ENCODE measurements around the gene NOXA1. TPM values are rescaled to one million over a fixed set of nuclear protein-coding genes. Genes with fewer than 3 reads are reported as not detected.

The NOXA1 gene
- total RNA-seq, 4 donors from 2014 or later = 6.3 to 11.4 (median 10.1) TPM

DNA sequence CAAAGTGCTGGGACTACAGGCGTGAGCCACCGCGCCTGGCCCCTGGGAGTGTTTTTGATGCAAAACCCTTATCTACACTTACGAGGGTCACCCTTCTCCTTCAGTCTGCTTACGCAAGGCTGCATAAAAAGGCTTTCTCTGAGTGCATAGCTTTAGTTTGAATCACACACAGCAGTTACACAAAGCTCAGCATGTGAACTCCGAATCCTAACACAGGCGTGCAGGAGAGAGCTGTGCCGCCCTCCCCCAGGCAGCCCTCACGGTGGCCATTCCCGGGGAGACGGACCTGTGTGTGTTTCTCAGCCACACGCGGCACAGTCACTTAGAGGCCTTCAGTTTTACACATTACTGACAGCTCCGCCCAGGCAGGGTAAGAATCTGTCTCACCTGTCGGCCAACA, 27.0 kb upstream of the NOXA1 start:
- H3K36me3 ChIP-seq = peaks cover 0 to 61% (median 0%) of the 10 kb centered on the region in 3 donors
- 75 to 80% methylated on average over 15 of the region's 15 CpGs for WGBS, 2 donors
- H3K27ac ChIP-seq = no peak overlapping the region
- H3K4me3 ChIP-seq = no peak overlapping the region
- H3K9me3 ChIP-seq = no peaks in the 10 kb centered on the region
- no peaks in the 10 kb centered on the region for H3K27me3 ChIP-seq
- TF ChIP-seq CTCF (IDR thresholded peaks at IDR 0.05) (no peak), EP300 (IDR thresholded peaks at IDR 0.05) (no peak), POLR2A (IDR thresholded peaks at IDR 0.05) (no peak)
- DNase-seq (ENCODE audit: low spot score in 2 of 2) = no peak
- H3K4me1 ChIP-seq = peaks cover 0 to 8% (median 0%) of the 10 kb centered on the region in 4 donors

- no peak overlapping the region for H3K4me3 ChIP-seq
- no peaks in the 10 kb centered on the region for H3K27me3 ChIP-seq
- TF ChIP-seq POLR2A (IDR thresholded peaks at IDR 0.05) = no peak
- TF ChIP-seq CTCF (IDR thresholded peaks at IDR 0.05) = no peak
- no peak for TF ChIP-seq EP300 (IDR thresholded peaks at IDR 0.05)
- peaks cover 0 to 8% (median 0%) of the 10 kb centered on the region in 4 donors for H3K4me1 ChIP-seq
- H3K27ac ChIP-seq = no peak overlapping the region
- H3K9me3 ChIP-seq = no peaks in the 10 kb centered on the region
- H3K36me3 ChIP-seq = peaks cover 0 to 55% (median 0%) of the 10 kb centered on the region in 3 donors
- no peak for DNase-seq (ENCODE audit: low spot score in 2 of 2)
- 95 to 97% methylated on average over 20 to 22 of the region's 26 CpGs for WGBS, 2 donors
Measured at GRCh38 chr9:137396634-137397367, 26.4 kb upstream of the NOXA1 start.

DNA sequence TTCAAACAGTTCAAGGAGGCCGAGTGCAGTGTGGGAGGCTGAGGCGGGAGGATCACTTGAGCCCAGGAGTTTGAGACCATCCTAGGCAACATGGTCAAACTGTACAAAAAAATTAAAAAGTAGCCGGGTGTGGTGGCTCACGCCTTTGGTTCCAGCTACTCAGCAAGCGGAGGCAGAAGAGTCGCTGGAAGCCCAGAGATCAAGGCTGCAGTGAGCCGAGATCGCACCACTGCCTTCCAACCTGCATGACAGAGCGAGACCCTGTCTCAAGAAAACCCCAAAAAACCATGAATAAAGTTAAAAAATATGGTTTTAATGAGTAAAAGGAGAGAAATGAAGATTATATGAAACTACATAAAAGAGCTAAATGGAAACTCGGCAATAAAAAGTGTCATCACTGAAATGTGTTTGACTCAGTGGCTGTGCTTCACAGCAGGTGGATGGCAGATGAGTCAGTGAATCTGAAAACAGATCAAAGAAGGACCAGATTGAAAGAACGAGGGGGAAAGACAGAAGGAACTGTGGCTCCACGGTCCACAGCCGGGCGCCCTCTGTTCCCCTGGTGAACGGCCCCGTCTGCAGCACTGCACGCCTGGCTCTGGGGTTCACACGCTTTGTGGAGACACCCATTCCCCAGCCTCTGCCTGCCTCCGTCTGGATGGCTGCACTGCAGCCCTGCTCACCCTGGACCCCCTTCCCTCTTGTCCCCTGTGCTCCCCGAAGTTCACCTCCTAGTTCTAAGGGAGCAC, 25.3 kb upstream of the NOXA1 start:
- DNase-seq (ENCODE audit: low spot score in 2 of 2) = no peak
- 93% methylated on average over 20 of the region's 20 CpGs for WGBS, 2 donors

DNA sequence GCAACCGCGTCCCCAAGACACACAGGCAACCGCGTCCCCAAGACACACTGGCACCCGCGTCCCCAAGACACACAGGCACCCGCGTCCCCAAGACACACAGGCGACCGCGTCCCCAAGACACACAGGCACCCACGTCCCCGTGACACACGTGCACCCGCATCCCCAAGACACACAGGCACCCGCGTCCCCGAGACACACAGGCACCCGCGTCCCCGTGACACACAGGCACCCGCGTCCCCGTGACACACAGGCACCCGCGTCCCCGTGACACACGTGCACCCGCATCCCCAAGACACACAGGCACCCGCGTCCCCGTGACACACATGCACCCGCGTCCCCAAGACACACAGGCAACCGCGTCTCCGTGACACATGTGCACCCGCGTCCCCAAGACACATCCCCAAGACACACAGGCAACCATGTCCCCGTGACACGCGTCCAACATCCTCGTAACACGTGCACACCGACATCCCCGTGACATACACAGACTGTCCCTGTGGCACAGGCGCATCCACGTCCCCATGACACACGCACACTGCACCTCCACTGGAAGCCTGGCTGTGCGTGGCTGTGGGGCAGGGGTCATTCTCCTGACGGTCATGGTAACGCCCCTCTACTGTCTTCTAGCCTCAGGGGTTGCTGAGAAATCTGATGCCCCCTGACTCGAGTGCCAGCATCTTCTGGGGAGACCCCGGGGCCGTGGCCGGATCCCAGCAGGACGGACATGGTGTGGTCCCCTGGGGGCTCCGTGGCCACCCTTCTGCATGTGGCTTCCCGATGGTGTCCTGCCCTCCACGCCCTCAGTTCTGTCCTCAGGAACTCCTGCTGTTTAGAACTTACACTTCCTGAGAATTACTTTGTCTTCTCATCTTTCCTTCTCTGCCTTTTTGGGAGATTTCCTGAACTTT, 24.4 kb upstream of the NOXA1 start:
- Histone ChIP-seq H3K9me3 (no peaks in the 10 kb centered on the region), H3K4me3 (no peak overlapping the region), H3K4me1 (peaks cover 0 to 8% (median 0%) of the 10 kb centered on the region in 4 donors), H3K36me3 (peaks cover 0 to 37% (median 0%) of the 10 kb centered on the region in 3 donors), H3K27ac (no peak overlapping the region), H3K27me3 (no peaks in the 10 kb centered on the region)
- WGBS, 2 donors = 95 to 97% methylated on average over 60 of the region's 60 CpGs
- TF ChIP-seq POLR2A (IDR thresholded peaks at IDR 0.05) = no peak
- TF ChIP-seq CTCF (IDR thresholded peaks at IDR 0.05) = no peak
- TF ChIP-seq EP300 (IDR thresholded peaks at IDR 0.05) = no peak
- DNase-seq (ENCODE audit: low spot score in 2 of 2) = no peak

More for the DNA sequence above, 25.3 kb upstream of the NOXA1 start:
- peaks cover 0 to 8% (median 0%) of the 10 kb centered on the region in 4 donors for H3K4me1 ChIP-seq
- H3K36me3 ChIP-seq = peaks cover 0 to 45% (median 0%) of the 10 kb centered on the region in 3 donors
- H3K4me3 ChIP-seq = no peak overlapping the region
- H3K27me3 ChIP-seq = no peaks in the 10 kb centered on the region
- H3K27ac ChIP-seq = no peak overlapping the region
- TF ChIP-seq CTCF (IDR thresholded peaks at IDR 0.05) (no peak), EP300 (IDR thresholded peaks at IDR 0.05) (no peak), POLR2A (IDR thresholded peaks at IDR 0.05) (no peak)
- no peaks in the 10 kb centered on the region for H3K9me3 ChIP-seq
